Right kidney (tissue), 1 donor: ENCODE results near the gene PTPRA.
"Not testable (repeated sequence)": the region's sequence is repeated elsewhere in the genome, so short reads cannot be mapped to it uniquely, and the experiment has no call there.

Experiments
- DNase-seq: peaks from one replicate; pipeline ENCODE4 v3.0.0-alpha.2; 2016

Gene PTPRA

DNA sequence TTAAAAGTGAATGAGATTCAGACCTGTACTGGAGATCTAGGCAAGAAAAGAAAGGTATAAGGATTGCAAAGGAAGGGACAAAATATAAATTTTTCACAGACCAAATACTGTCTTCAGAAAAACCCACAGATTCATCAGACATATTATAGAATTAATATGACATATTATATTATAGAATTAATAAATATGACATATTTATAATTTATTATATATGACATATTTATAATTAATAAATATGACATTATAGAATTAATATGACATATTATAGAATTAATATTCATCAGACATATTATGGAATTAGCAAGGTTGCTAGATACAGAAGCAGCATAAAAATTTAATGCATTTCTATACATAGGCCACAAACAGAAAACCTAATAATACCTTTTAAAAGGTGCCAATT, 125.4 kb downstream of the PTPRA start:
- no peak for DNase-seq

GRCh38 chr20:3000852-3001523, 127.7 kb downstream of the PTPRA start:
- no peak for DNase-seq

GRCh38 chr20:3003416-3003815, 130.1 kb downstream of the PTPRA start:
- no peak for DNase-seq

DNA sequence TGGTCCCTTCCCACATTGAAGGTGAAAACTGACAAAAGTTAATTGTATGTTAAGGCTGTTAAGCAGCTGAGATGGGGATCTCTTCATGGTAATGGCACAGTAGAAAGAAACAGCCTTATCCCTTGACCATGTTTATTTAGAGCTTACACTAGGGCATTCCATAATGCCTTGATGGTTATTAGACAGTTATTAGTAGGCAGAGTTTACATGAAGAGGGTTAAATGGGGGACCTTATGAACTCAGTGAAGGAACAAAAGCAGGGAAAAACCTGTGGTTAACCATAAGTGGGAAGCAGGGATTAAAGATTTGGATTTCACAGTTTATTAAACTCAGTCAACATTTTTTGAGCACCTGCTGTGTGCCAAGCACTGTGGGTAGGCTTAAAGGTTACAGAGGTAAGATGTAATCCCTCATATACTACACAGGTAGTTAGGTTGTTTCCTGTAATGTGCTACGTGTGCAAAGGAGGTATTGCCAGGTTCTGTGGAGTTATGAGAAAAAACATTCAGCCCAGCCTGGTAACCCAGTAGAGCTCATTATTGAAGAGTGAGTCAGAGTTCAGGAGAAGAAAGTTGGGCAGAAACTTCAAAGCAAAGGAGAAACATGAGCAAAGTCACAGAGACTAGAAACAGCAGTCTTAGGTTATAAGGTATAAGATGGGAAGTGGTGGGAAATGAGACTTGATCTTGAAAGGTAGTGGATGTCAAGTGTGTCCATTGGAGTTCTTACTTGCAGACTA, 137.9 kb downstream of the PTPRA start:
- no peak for DNase-seq

- no peak for DNase-seq
These were observed 138.5 kb downstream of the PTPRA start for GRCh38 chr20:3011752-3012151.

DNA sequence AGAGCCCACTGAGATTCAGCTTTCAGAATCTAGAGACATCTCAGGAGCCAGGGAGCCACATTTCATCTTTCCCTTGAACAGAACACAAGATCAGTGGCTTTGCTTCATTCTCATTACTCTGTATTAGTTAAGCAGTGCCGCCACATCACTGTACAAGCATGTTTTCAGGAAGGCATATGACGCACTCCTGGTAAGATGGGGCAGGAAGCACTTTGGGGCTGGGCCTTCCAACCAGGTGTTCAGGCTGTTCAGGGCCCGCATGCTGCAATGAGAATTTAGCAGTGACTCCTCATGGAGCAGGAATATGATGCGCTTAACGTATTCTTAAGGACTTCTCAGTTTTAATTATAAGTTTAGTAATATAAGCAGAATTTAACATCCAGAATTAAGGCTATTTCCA, 140.5 kb downstream of the PTPRA start:
- no peak for DNase-seq

DNA sequence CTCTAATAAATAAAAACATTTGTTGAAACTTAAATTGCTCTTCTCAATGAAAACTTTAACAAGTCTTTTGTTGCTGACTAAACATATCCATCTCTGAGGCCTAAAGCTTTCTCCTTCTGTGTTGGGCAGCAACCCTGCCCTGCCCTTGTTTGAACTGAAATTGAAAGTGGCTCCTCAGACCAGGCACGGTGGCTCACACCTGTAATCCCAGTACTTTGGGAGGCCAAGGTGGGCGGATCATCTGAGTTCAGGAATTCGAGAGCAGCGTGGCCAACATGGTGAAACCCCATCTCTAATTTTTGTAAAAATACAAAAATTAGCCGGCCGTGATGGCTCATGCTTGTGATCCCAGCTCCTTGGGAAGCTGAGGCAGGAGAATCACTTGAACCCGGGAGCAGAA, 140.9 kb downstream of the PTPRA start:
- no peak for DNase-seq

DNA sequence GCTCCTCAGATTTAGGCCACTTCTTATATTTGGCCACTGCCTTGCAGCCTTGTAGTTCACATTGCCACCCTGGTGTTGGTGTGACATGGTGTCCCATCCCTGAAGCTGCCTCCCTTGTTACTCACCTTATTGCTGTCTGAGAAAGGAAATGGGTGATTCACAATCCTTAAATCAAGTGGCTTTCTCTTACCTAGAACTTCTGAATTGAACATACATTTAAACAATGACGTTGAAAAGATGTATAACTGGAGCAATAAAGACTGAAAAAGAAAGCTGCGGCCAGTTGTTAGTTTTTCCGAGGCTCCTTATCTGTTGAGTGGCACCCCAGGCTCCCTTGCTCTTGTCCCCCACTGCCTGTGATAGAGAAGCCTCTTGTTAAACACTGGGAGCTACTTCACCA, 141.4 kb downstream of the PTPRA start:
- no peak for DNase-seq

- not testable (repeated sequence) for DNase-seq
These were observed 142.0 kb downstream of the PTPRA start for GRCh38 chr20:3015302-3015701.

GRCh38 chr20:3021327-3021726, 148.0 kb downstream of the PTPRA start:
- no peak for DNase-seq

- no peak for DNase-seq
These were observed 148.5 kb downstream of the PTPRA start for GRCh38 chr20:3021777-3022176.

- not testable (repeated sequence) for DNase-seq
These were observed 149.5 kb downstream of the PTPRA start for GRCh38 chr20:3022559-3023490.

DNA sequence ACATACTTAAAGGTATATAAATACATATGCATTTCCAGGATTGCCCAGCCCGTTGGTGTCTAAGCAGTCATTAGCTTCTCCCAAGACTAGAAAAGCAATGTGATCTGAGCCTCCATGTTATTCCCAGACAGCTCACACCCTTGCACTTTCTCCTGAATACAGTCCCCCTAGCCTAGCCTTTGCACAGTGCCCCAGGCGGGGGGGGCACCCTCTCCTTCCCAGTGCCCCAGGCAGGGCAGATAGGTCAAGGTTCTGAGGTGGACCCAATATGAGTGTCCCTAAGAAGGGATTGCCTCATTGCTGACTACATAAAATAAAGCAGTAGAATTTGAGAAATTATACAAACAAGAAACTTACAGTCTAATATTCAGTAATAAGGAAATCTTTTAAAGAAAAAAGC, 154.7 kb downstream of the PTPRA start:
- DNase-seq: no peak

DNA sequence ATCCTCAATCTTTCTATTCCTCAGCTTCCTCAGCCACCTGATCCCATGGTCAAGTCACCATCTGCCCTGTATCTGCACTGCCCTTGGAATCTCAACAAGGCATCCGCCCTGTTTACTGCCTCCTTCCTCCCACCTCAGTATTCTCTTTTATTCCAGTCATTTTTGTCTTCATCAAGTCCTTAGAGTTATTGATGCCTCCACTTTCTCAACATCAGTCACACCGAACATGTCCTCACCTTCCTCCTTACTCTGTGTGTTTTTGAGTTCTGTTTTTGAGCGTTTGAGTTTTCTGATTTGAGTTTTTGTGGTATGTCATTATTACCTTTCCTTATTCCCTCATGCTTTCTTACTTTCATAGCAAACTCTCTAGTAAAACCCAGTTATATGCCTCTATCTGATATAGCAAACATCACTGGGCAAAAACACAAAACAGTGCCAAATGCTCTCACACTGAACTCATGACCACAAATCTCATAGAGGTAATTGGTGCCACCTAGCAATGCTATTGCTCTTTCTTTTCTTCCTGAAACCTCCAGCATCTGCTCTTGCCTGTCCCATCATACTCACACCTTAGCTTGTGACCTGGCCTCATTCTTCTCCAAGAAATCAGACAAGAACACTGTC, 158.4 kb downstream of the PTPRA start:
- DNase-seq: no peak

GRCh38 chr20:3032624-3033023, 159.3 kb downstream of the PTPRA start:
- no peak for DNase-seq

- no peak for DNase-seq
These were observed 164.4 kb downstream of the PTPRA start for GRCh38 chr20:3037654-3038053.

DNA sequence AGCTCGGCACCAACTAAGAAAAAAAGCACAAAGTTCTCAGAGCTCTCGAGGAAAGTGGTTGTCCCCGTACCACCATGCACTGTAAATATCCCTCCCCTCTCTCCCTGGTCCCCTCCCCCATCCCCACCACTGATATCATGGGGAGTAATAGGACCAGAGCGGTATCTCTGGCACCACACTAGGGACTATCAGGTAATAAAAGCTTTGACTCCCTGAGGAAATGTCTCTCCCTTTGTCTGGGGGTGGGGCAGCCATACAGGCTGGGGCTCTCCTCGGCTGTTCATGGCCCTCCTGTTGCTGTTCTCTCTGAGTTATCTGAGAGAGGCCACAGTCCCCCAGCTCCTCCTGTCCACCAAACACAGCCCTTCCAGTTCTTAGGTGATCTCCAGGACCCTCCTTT, 165.2 kb downstream of the PTPRA start:
- DNase-seq: no peak

- DNase-seq: no peak
These were observed 166.1 kb downstream of the PTPRA start for GRCh38 chr20:3039426-3039825.

DNA sequence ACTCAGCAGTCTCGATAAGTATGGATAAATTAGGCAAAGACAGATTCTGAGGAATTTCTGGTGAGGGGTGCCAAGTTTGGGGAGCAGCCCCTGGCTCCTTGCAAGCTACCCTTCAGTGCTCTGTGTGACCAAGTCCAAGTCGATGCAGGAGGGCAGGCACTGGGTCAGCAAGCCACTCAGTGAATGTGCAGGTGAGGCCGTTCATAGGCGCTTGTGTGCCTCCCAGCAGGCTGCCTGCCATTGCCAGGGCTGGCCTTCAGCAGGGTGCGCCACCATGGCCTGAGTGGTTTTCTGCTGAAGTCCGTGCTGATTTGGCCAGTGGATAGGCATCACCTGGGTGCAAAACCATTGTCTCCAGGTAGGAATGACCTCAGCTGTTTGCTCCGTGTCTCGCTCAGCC, 166.8 kb downstream of the PTPRA start:
- no peak for DNase-seq

DNA sequence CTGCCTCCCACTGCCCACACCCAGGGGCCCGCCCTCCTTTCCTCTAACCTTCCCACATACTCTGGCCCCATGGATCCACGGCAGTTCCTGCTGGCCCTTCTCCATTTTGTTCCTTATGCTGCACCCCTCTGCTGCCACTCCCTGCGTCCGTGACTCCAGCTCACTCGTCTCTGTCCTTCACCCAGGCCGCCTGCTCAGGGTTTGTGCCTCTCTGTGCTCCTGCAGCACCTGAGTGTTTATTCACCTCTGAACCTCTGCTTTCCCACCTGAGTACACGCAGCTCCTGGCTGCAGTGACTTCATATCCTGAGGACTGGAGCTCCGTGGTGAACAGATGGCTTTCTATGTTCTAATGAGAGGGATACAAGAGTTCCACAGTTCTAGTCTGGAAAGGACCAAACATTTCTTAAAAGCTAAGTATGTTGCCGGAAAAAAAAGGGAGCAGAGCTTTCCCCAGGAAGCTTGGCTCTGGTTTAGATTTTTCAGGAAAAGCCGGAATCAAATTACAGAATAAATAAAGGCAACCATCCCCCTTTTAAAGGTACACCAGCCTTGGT, 168.7 kb downstream of the PTPRA start:
- DNase-seq: peak; percentile 61

- DNase-seq: no peak
These were observed 169.3 kb downstream of the PTPRA start for GRCh38 chr20:3042625-3043024.

- no peak for DNase-seq
These were observed 170.0 kb downstream of the PTPRA start, which contains the start of gene GNRH2 for GRCh38 chr20:3043322-3043721. TSS of gene GNRH2 (plus strand) at chr20:3043622. CDS start at chr20:3044415, 793 bp downstream.
